Ramos (cell line): ENCODE measurements around the gene PAM16.

Experiments used
- in situ Hi-C: fragments of 300-500 bp; cut with MboI; formaldehyde crosslinking; loops from one replicate; pipeline ENCODE4 v1.14.3; 2022; ENCODE audit warnings: low sequenced_read_pairs; ENCODE audit not compliant: unreplicated experiment

PAM16 gene

GRCh38 chr16:4309833-4310266, 41.3 kb downstream of the PAM16 start:
- in situ Hi-C loops, result no loop called here

GRCh38 chr16:4309102-4309832, 41.9 kb downstream of the PAM16 start:
- in situ Hi-C loops, result no loop called here

DNA sequence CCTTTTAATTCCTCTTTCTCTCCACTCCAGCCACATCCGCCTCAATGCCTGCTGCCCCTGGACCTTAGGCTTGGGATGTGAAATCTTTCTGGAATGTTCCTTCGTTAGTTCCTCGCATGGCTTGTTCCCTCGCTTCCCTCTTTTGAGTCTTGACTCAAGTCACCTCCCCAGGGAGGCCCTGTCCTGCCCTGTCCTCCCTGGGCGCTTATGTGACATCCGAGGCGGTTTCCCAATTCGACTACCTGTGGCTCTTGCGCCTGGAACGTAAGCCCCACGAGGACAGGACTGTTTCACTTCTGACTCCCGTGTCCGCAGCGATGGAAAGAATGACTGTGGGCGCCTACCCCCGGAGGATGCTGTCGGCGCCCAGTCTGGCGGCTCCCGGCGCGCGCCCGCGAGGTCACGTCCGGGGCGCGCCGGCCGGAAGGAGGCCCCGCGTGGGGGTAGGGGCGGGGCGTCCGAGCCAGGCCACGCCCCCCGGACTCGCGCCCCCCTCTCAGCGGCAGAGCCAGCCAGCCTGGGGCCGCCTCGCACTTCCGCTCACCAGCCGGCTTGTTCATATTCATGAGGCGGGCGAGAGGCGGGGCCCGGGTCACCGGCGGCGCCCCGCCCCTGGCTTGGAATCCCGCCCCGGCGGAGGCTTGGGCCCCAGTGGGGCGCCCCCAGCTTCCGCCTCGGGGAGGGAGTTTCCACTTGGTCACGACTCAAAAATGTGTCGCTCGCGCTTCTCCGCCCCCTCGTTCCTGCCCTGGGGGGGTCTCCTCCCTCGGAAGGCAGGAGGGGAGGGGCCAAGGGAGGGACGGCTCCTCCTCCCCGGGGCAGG, 43.7 kb downstream of the PAM16 start:
- in situ Hi-C loops, result no loop called here

DNA sequence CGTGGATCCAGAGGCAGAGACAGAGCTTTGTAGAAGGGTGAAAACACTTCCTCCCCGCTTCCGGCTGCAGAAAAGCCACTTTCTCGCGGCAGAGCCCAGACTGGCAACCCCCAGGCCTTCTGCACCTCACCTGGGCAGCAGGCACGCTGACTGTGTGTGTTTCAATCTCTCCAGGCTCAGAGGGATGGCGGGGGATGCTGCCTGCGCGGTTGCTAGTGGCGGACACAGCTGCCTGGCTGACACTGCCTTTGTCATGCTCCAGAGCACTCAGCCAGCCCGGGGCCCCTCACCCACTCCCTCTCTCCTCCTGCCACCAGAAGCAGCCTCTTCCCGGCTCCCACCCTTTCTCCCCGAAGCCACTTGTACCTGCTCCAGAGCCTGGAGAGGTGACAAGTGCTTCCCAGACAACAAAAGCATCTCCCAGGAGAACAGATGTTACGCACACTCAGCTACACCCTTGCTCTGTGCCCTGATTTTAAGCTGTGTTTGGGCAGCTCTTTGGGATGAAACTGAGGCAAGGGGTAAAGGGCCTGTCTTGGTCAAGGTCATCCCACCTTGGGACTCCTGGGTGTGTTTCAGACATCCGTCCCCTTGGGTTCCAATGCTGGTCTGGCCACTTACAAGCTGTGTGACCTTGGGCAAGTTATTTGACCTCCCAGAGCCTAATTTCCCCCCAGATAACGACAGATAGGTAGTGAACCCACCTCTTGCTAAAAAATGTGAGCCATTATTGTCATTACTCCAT, 44.5 kb downstream of the PAM16 start:
- in situ Hi-C loops, result no loop called here

GRCh38 chr16:4303973-4304372, 47.1 kb downstream of the PAM16 start:
- in situ Hi-C loops, result no loop called here

GRCh38 chr16:4301968-4302367, 49.2 kb downstream of the PAM16 start:
- in situ Hi-C loops, result no loop called here

DNA sequence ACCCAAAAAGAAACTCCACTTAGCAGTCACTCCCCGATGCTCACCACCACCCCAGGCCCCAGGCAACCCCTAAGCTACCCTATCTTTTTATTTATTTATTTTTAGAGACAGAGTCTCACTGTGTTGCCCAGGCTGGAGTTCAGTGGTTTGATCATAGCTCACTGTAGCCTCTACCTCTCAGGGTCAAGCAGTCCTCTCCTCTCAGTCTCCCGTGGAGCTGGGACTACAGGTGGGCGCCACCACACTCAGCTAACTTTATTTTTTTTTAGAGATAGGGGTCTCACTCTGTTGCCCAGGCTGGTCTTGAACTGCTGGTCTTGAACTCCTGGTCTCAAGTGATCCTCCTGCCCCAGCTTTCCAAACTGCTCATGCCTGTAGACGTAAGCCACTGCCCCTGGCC, 49.9 kb downstream of the PAM16 start:
- in situ Hi-C loops, result no loop called here

GRCh38 chr16:4298761-4299522, 52.2 kb downstream of the PAM16 start:
- in situ Hi-C loops, result no loop called here

DNA sequence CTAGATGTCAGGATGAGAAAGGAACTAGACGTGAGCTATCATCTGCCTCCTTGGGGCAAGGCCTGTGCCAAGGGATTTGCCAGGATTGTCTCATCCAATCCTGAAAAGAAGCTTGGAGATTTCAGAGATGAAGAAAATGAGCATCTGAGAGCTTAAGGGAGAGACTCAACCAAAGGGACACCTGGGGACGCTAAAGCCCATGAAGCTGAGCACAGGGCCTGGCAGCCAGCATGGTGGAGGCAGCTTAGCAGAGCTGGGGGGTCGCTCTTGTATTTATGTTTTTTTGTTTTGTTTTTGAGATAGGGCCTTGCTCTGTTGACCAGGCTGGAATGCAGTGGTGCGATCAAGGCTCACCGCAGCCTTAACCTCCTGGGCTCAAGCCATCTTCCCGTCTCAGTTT, 53.6 kb downstream of the PAM16 start:
- in situ Hi-C loops, result no loop called here

GRCh38 chr16:4295581-4295980, 55.5 kb downstream of the PAM16 start:
- in situ Hi-C loops, result no loop called here

DNA sequence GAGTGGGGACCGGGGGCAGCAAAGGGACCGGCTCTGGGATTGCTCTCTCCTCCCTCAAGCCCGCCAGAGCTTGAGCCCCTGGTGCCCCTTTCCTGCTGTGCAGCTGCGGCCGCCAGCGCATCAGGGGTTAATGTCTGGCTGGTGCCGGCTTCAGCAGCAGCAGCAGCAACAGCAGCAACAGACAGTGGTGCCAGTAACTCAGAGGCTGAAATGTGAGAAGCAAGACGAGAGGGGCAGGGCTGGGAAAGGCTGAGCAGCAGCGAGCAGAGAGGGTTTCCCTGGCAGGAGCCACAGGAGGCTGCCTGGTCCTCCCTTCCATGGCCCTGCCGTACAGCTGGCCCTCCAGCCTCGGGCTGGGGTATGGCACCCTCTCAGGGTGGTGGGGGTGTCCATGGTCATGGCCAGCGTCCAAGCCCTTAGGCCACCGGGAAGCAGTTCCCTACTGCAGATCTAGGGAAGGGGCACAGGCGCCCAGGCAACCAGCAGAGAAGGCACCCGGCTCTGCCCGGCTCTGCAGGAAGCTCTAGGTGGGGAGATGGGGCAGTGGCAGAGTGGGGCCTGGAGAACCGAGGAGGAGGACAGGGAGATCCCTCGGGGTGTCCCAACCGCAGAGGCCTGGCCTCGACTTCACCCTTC, 57.2 kb downstream of the PAM16 start:
- in situ Hi-C loops, result loop anchor here (5.0 kb wide), 1 partner anchor 38 kb away; no protein-coding TSS in a partner anchor

GRCh38 chr16:4293181-4293716, 57.9 kb downstream of the PAM16 start:
- in situ Hi-C loops, result loop anchor here (5.0 kb wide), 1 partner anchor 39 kb away; no protein-coding TSS in a partner anchor

DNA sequence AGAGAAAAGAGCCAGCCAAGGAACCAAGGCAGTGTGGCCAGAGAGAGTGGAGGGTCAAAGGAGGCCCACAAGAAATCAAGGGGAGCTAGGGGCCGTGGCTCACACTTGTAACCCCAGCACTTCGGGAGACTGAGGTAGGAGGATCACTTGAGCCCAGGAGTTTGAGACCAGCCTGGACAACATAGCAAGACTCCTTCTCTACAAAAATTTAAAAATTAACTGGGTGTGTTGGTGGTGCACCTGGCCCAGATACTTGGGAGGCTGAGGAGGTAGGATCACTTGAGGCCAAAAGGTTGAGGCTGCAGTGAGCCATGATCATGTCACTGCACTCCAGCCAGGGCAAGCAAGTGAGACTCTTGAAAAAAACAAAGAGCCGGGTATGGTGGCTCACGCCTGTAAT, 59.4 kb downstream of the PAM16 start:
- in situ Hi-C loops, result loop anchor here (5.0 kb wide), 1 partner anchor 41 kb away; no protein-coding TSS in a partner anchor
